ENCODE results near the gene CST11.

CST11 gene

DNA sequence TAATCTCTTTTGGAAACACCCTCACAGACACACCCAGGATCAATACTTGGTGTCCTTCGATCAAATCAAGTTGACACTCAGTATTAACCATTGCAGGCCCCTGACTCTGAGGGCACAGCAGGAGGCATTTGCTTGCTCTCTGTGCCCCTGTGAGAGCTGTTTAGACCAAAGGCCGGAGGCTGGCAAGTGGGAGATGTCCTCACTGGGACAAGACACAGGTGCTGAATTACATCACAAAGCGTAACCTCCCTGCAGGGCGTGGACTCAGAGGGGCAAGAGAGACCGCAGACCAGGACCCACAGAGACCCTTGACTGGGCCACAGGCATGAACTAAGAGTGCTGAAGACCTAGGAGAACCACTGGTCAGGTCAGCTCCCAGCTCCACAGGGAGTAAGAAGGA, 38.1 kb upstream of the CST11 start, which contains the start of gene CST8:
TSS of gene CST8 (plus strand) at position 301 of the 400 bp plus-strand sequence. CDS start 551 bp downstream, outside the sequence.
- H3K4me3 ChIP-seq (ENCODE audit: low read depth, low read length) = no peak within 1 kb of the TSS
- no peak for DNase-seq (ENCODE audit: low read depth)
- TF ChIP-seq POLR2A (IDR thresholded peaks at IDR 0.05; ENCODE audit: extremely low read depth, insufficient read length) = no peak
- TF ChIP-seq, protein P1, sequence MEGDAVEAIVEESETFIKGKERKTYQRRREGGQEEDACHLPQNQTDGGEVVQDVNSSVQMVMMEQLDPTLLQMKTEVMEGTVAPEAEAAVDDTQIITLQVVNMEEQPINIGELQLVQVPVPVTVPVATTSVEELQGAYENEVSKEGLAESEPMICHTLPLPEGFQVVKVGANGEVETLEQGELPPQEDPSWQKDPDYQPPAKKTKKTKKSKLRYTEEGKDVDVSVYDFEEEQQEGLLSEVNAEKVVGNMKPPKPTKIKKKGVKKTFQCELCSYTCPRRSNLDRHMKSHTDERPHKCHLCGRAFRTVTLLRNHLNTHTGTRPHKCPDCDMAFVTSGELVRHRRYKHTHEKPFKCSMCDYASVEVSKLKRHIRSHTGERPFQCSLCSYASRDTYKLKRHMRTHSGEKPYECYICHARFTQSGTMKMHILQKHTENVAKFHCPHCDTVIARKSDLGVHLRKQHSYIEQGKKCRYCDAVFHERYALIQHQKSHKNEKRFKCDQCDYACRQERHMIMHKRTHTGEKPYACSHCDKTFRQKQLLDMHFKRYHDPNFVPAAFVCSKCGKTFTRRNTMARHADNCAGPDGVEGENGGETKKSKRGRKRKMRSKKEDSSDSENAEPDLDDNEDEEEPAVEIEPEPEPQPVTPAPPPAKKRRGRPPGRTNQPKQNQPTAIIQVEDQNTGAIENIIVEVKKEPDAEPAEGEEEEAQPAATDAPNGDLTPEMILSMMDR (IDR thresholded peaks at IDR 0.05; ENCODE audit: low read depth, low read length) = no peak

DNA sequence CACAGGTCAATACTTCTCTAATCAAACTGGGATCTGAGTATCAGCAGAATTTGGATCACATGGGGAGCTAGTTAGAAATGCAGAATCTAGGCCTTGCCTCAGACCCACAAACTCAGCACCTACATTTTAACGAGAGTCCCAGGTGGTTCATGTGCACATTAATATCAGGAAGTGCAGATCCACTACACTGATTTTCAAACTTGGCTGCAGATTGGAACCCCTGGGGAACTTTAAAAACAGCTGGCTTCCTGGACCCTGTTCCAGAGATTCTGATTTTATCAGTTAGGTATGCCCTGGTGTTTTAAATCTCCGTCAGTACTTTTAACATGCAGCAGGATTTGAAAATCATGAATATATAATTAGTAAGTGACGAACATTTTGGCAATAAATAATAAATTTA, 36.3 kb upstream of the CST11 start:
- TF ChIP-seq, protein P2, sequence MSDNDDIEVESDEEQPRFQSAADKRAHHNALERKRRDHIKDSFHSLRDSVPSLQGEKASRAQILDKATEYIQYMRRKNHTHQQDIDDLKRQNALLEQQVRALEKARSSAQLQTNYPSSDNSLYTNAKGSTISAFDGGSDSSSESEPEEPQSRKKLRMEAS (IDR thresholded peaks at IDR 0.05; ENCODE audit: low read depth, low read length) = no peak
- TF ChIP-seq MYC (IDR thresholded peaks at IDR 0.05; ENCODE audit: low read depth, low read length) = no peak
- TF ChIP-seq, protein P1 (IDR thresholded peaks at IDR 0.05; ENCODE audit: low read depth, low read length) = no peak
- no peak for TF ChIP-seq POLR2A (IDR thresholded peaks at IDR 0.05; ENCODE audit: extremely low read depth, insufficient read length)
- DNase-seq (ENCODE audit: low read depth) = no peak
- H3K4me3 ChIP-seq (ENCODE audit: low read depth, low read length) = no peak overlapping the region

DNA sequence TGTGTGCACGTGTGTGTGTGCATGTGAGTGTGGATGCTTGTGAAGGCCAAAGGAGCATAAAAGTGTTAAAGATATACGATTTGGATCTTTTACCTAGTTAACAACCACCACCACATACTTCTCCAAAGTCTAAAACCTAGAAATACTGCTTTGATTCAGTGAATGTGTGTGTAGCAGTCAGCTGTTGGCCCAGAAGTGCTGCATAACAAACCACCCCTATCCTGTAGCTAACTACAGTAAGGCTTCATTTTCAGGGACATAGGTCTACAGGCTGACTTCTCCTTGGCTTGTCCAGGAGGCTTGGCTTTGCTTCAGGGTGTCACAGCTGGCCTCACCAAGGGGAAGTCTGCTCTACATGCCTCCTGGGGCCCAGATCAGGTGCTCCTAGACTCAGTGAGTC, 35.8 kb upstream of the CST11 start:
- TF ChIP-seq, protein P1 (IDR thresholded peaks at IDR 0.05; ENCODE audit: low read depth, low read length) = no peak
- no peak for TF ChIP-seq MYC (IDR thresholded peaks at IDR 0.05; ENCODE audit: low read depth, low read length)
- TF ChIP-seq, protein P2 (IDR thresholded peaks at IDR 0.05; ENCODE audit: low read depth, low read length) = no peak
- no peak for TF ChIP-seq POLR2A (IDR thresholded peaks at IDR 0.05; ENCODE audit: extremely low read depth, insufficient read length)
- DNase-seq (ENCODE audit: low read depth) = no peak
- no peak overlapping the region for H3K4me3 ChIP-seq (ENCODE audit: low read depth, low read length)

DNA sequence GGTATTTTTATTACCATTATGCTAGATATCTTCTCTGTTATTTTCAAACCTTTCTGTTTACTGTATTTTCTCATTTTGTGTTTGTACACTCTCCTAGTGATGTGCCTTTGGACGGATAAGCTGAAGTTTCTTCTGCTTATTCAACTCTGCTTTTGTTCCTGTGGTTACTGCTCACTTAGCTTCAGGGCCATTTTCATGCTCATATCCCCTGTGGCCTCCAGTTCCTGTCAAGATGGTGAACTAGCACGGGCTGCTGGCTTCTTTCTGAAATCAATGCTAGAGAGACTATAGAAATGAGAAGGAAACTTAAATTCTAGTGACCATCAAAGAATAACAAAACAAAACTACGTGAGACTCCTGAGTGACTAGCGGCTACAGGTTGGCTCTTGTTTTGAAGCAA, 31.4 kb upstream of the CST11 start:
- no peak overlapping the region for H3K4me3 ChIP-seq (ENCODE audit: low read depth, low read length)
- no peak for DNase-seq (ENCODE audit: low read depth)
- TF ChIP-seq MYC (IDR thresholded peaks at IDR 0.05; ENCODE audit: low read depth, low read length) = no peak
- TF ChIP-seq, protein P2 (IDR thresholded peaks at IDR 0.05; ENCODE audit: low read depth, low read length) = no peak
- TF ChIP-seq, protein P1 (IDR thresholded peaks at IDR 0.05; ENCODE audit: low read depth, low read length) = no peak
- TF ChIP-seq POLR2A (IDR thresholded peaks at IDR 0.05; ENCODE audit: extremely low read depth, insufficient read length) = no peak

DNA sequence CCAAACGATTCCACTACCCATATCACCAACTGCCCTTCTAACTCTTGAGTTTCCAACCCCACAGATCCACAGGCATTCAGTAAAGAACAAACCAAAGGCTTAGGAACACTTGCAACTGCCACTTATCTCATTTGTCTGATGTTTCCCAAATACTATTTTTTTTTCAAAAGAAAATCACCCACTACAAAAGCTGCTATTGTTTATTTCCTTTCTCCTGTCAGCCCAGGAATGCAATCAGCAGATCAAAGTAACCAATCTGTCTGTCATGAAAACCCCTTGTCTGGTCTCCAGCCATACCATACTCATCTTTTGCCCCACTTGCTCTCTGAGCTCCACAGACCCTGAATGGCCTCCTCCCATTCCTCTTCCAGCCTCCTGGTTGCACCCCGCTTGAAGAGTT, 29.5 kb upstream of the CST11 start:
- no peak overlapping the region for H3K4me3 ChIP-seq (ENCODE audit: low read depth, low read length)
- no peak for DNase-seq (ENCODE audit: low read depth)
- TF ChIP-seq, protein P1 (IDR thresholded peaks at IDR 0.05; ENCODE audit: low read depth, low read length) = no peak
- TF ChIP-seq, protein P2 (IDR thresholded peaks at IDR 0.05; ENCODE audit: low read depth, low read length) = no peak
- TF ChIP-seq POLR2A (IDR thresholded peaks at IDR 0.05; ENCODE audit: extremely low read depth, insufficient read length) = no peak
- TF ChIP-seq MYC (IDR thresholded peaks at IDR 0.05; ENCODE audit: low read depth, low read length) = no peak

DNA sequence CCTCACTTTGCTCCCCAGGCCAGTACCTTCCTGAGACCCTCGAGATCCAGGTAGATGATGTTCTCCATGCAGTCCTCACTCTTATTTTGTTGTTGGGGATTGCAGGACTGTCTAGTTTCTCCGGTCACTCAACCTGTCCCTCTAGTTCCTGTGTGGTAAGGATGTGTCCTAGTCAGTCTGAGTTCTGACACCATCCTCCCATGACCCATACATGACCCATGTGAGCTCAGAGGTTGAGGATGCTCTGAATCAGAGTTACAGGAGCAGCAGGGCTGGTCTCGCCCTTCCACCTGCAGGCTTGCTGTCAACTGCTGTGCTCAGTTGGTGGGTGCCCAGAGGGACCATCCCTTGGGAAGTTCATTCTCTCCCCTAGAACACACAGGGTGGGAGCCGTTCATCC, 26.4 kb upstream of the CST11 start:
- no peak for DNase-seq (ENCODE audit: low read depth)
- H3K4me3 ChIP-seq (ENCODE audit: low read depth, low read length) = no peak overlapping the region
- TF ChIP-seq, protein P1 (IDR thresholded peaks at IDR 0.05; ENCODE audit: low read depth, low read length) = no peak
- TF ChIP-seq, protein P2 (IDR thresholded peaks at IDR 0.05; ENCODE audit: low read depth, low read length) = no peak
- no peak for TF ChIP-seq MYC (IDR thresholded peaks at IDR 0.05; ENCODE audit: low read depth, low read length)
- TF ChIP-seq POLR2A (IDR thresholded peaks at IDR 0.05; ENCODE audit: extremely low read depth, insufficient read length) = no peak
